Measurements from ENCODE around the gene ZNF672.

Gene ZNF672

DNA sequence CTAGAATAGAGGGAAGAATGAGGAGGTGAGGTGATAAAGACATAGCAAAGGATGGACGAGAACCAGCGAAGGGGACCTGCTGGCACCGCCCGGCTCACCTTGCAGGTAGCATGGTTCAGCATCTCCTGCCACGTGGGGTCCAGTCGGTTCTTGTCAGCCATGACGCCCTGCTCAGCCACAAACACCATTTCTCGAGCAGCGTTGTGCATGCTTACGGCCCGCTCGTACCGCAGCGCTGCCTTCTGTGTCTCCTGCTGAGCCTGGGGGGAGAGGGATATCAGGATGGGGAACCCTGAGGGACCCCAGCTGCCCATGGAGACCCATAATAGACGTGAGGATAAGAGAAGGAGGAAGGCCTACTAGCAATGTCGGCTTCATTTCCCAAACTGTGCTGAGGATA is 23.7 kb upstream of the ZNF672 start:
- Histone ChIP-seq H3K4me3 (ENCODE audit: low read depth in 1 of 2, low read length in 2 of 2) (no peak overlapping the region), H3K27me3 (ENCODE audit: low read depth, low read length) (no peaks in the 10 kb centered on the region), H3K4me1 (ENCODE audit: control insufficient read depth in 1 of 2, insufficient read depth in 2 of 2, low read length in 2 of 2) (peaks cover 6 to 15% of the 10 kb centered on the region in 2 donors), H3K36me3 (ENCODE audit: control insufficient read depth in 1 of 2, insufficient read depth in 2 of 2, low read length in 2 of 2) (peaks cover 43 to 50% of the 10 kb centered on the region in 2 donors), H3K27ac (ENCODE audit: low read length) (no peak overlapping the region), H3K9me3 (ENCODE audit: control insufficient read depth in 1 of 2, low read length in 2 of 2) (no peaks in the 10 kb centered on the region)

- H3K27ac ChIP-seq (ENCODE audit: low read length), result no peak overlapping the region
- peaks cover 43 to 56% of the 10 kb centered on the region in 2 donors for H3K36me3 ChIP-seq (ENCODE audit: control insufficient read depth in 1 of 2, insufficient read depth in 2 of 2, low read length in 2 of 2)
- no peaks in the 10 kb centered on the region for H3K27me3 ChIP-seq (ENCODE audit: low read depth, low read length)
- H3K9me3 ChIP-seq (ENCODE audit: control insufficient read depth in 1 of 2, low read length in 2 of 2), result no peaks in the 10 kb centered on the region
- H3K4me3 ChIP-seq (ENCODE audit: low read depth in 1 of 2, low read length in 2 of 2), result no peak overlapping the region
- peaks cover 3 to 15% of the 10 kb centered on the region in 2 donors for H3K4me1 ChIP-seq (ENCODE audit: control insufficient read depth in 1 of 2, insufficient read depth in 2 of 2, low read length in 2 of 2)
Observed at GRCh38 chr1:248815407-248816034, 22.5 kb upstream of the ZNF672 start.

DNA sequence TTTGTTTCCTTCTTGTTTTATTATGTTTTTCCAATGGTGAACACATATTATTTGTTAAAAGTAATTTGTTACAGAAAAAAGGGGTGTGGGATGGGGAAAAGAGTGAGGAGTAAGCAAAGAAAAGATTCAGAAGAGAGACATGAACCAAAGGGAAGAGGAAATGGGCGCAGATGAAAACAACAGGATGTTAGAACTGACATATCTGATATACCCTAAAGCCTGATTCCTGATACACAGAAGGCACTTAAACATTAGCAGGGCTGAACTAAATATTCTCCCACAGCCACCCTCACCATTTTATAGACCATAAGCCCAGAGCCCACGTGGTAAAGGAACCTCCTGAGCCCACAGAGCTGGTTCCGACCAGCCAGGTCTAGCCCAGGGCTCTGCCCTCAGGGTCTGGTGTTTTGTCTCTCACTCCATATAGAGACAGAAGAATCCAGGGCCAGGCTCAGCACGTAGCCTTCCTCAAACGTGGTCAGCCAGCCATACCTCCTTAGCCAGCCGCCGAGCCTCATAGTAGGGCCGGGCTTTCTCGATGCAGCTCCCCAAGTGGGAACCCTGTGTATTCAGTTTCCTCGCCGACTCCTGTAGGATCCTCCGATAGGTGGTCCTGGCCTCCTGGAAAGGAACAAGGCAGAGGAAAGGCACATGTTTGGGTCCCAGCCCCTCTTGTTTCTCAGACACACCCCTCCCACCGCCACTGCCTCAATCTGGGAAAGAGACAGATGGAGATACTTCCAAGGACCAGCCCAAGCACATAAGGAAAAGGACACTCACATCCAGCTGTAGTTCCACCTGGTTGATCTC is 21.8 kb upstream of the ZNF672 start:
- peaks cover 39 to 63% of the 10 kb centered on the region in 2 donors for H3K36me3 ChIP-seq (ENCODE audit: control insufficient read depth in 1 of 2, insufficient read depth in 2 of 2, low read length in 2 of 2)
- H3K4me1 ChIP-seq (ENCODE audit: control insufficient read depth in 1 of 2, insufficient read depth in 2 of 2, low read length in 2 of 2), result peaks cover 0 to 14% of the 10 kb centered on the region in 2 donors
- H3K4me3 ChIP-seq (ENCODE audit: low read depth in 1 of 2, low read length in 2 of 2), result no peak overlapping the region
- no peaks in the 10 kb centered on the region for H3K9me3 ChIP-seq (ENCODE audit: control insufficient read depth in 1 of 2, low read length in 2 of 2)
- H3K27me3 ChIP-seq (ENCODE audit: low read depth, low read length), result no peaks in the 10 kb centered on the region
- no peak overlapping the region for H3K27ac ChIP-seq (ENCODE audit: low read length)

- H3K27me3 ChIP-seq (ENCODE audit: low read depth, low read length), result no peaks in the 10 kb centered on the region
- peaks cover 0 to 19% of the 10 kb centered on the region in 2 donors for H3K4me1 ChIP-seq (ENCODE audit: control insufficient read depth in 1 of 2, insufficient read depth in 2 of 2, low read length in 2 of 2)
- no peak overlapping the region for H3K27ac ChIP-seq (ENCODE audit: low read length)
- H3K9me3 ChIP-seq (ENCODE audit: control insufficient read depth in 1 of 2, low read length in 2 of 2), result no peaks in the 10 kb centered on the region
- peaks cover 39 to 61% of the 10 kb centered on the region in 2 donors for H3K36me3 ChIP-seq (ENCODE audit: control insufficient read depth in 1 of 2, insufficient read depth in 2 of 2, low read length in 2 of 2)
- H3K4me3 ChIP-seq (ENCODE audit: low read depth in 1 of 2, low read length in 2 of 2), result no peak overlapping the region
Observed at GRCh38 chr1:248817065-248817464, 21.0 kb upstream of the ZNF672 start.

GRCh38 chr1:248818505-248819374 is 19.3 kb upstream of the ZNF672 start:
- Histone ChIP-seq H3K9me3 (ENCODE audit: control insufficient read depth in 1 of 2, low read length in 2 of 2) (no peaks in the 10 kb centered on the region), H3K4me1 (ENCODE audit: control insufficient read depth in 1 of 2, insufficient read depth in 2 of 2, low read length in 2 of 2) (peaks cover 4 to 35% of the 10 kb centered on the region in 2 donors), H3K27me3 (ENCODE audit: low read depth, low read length) (no peaks in the 10 kb centered on the region), H3K36me3 (ENCODE audit: control insufficient read depth in 1 of 2, insufficient read depth in 2 of 2, low read length in 2 of 2) (peaks cover 27 to 49% of the 10 kb centered on the region in 2 donors), H3K4me3 (ENCODE audit: low read depth in 1 of 2, low read length in 2 of 2) (no peak overlapping the region), H3K27ac (ENCODE audit: low read length) (no peak overlapping the region)

DNA sequence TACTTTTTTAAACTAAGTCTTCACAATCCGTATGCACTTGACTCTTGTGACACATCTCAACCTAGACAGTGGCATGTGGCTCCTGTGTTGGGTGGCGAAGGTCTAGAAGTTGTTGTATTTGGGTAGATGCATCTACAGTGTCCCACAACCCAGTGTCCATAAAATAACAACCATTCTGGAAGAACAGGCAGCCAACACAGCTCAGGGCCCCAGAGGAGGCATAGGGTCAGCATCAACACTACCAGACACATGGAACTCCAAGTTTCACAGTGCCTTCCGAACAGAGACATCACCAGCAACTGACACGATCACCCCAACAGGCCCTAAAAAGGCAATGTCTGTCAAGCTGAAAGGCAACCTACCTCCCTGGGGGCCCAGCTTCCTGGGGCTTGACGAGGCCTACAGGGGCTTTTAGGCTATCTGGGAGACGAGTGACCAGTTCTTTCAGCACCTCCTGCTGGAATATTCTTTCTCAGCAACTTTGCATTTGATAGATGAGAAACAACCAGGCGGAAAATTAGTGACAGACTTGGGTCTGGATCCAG is 17.9 kb upstream of the ZNF672 start:
- peaks cover 15 to 41% of the 10 kb centered on the region in 2 donors for H3K36me3 ChIP-seq (ENCODE audit: control insufficient read depth in 1 of 2, insufficient read depth in 2 of 2, low read length in 2 of 2)

GRCh38 chr1:248821101-248821500 is 16.9 kb upstream of the ZNF672 start:
- Histone ChIP-seq H3K36me3 (ENCODE audit: control insufficient read depth in 1 of 2, insufficient read depth in 2 of 2, low read length in 2 of 2) (peaks cover 5 to 32% of the 10 kb centered on the region in 2 donors), H3K27ac (ENCODE audit: low read length) (no peak overlapping the region)

More for the DNA sequence above, 17.9 kb upstream of the ZNF672 start:
- Histone ChIP-seq H3K4me3 (ENCODE audit: low read depth in 1 of 2, low read length in 2 of 2) (no peak overlapping the region), H3K27ac (ENCODE audit: low read length) (no peak overlapping the region), H3K27me3 (ENCODE audit: low read depth, low read length) (no peaks in the 10 kb centered on the region), H3K4me1 (ENCODE audit: control insufficient read depth in 1 of 2, insufficient read depth in 2 of 2, low read length in 2 of 2) (peaks cover 18 to 49% of the 10 kb centered on the region in 2 donors), H3K9me3 (ENCODE audit: control insufficient read depth in 1 of 2, low read length in 2 of 2) (no peaks in the 10 kb centered on the region)

GRCh38 chr1:248821641-248822040 is 16.4 kb upstream of the ZNF672 start:
- Histone ChIP-seq H3K4me1 (ENCODE audit: control insufficient read depth in 1 of 2, insufficient read depth in 2 of 2, low read length in 2 of 2) (peaks cover 18 to 55% of the 10 kb centered on the region in 2 donors), H3K4me3 (ENCODE audit: low read depth in 1 of 2, low read length in 2 of 2) (no peak overlapping the region), H3K9me3 (ENCODE audit: control insufficient read depth in 1 of 2, low read length in 2 of 2) (no peaks in the 10 kb centered on the region), H3K27ac (ENCODE audit: low read length) (no peak overlapping the region), H3K36me3 (ENCODE audit: control insufficient read depth in 1 of 2, insufficient read depth in 2 of 2, low read length in 2 of 2) (peaks cover 0 to 31% of the 10 kb centered on the region in 2 donors), H3K27me3 (ENCODE audit: low read depth, low read length) (no peaks in the 10 kb centered on the region)

More at GRCh38 chr1:248821101-248821500, 16.9 kb upstream of the ZNF672 start:
- H3K9me3 ChIP-seq (ENCODE audit: control insufficient read depth in 1 of 2, low read length in 2 of 2), result no peaks in the 10 kb centered on the region
- no peak overlapping the region for H3K4me3 ChIP-seq (ENCODE audit: low read depth in 1 of 2, low read length in 2 of 2)
- H3K27me3 ChIP-seq (ENCODE audit: low read depth, low read length), result no peaks in the 10 kb centered on the region
- peaks cover 18 to 54% of the 10 kb centered on the region in 2 donors for H3K4me1 ChIP-seq (ENCODE audit: control insufficient read depth in 1 of 2, insufficient read depth in 2 of 2, low read length in 2 of 2)

GRCh38 chr1:248822148-248823032 is 15.6 kb upstream of the ZNF672 start:
- no peak overlapping the region for H3K27ac ChIP-seq (ENCODE audit: low read length)
- no peaks in the 10 kb centered on the region for H3K9me3 ChIP-seq (ENCODE audit: control insufficient read depth in 1 of 2, low read length in 2 of 2)
- H3K36me3 ChIP-seq (ENCODE audit: control insufficient read depth in 1 of 2, insufficient read depth in 2 of 2, low read length in 2 of 2), result peaks cover 0 to 29% of the 10 kb centered on the region in 2 donors
- H3K27me3 ChIP-seq (ENCODE audit: low read depth, low read length), result no peaks in the 10 kb centered on the region
- H3K4me3 ChIP-seq (ENCODE audit: low read depth in 1 of 2, low read length in 2 of 2), result peak overlapping the region in 1 of 2 donors; percentile 94
- peaks cover 18 to 62% of the 10 kb centered on the region in 2 donors for H3K4me1 ChIP-seq (ENCODE audit: control insufficient read depth in 1 of 2, insufficient read depth in 2 of 2, low read length in 2 of 2)

- Histone ChIP-seq H3K4me3 (ENCODE audit: low read depth in 1 of 2, low read length in 2 of 2) (peak overlapping the region; percentile 5 to 94), H3K4me1 (ENCODE audit: control insufficient read depth in 1 of 2, insufficient read depth in 2 of 2, low read length in 2 of 2) (peaks cover 18 to 64% of the 10 kb centered on the region in 2 donors), H3K27me3 (ENCODE audit: low read depth, low read length) (no peaks in the 10 kb centered on the region), H3K9me3 (ENCODE audit: control insufficient read depth in 1 of 2, low read length in 2 of 2) (no peaks in the 10 kb centered on the region), H3K27ac (ENCODE audit: low read length) (no peak overlapping the region), H3K36me3 (ENCODE audit: control insufficient read depth in 1 of 2, insufficient read depth in 2 of 2, low read length in 2 of 2) (peaks cover 0 to 29% of the 10 kb centered on the region in 2 donors)
Observed at GRCh38 chr1:248823517-248824001, 14.5 kb upstream of the ZNF672 start.

Measured in muscle layer of duodenum (tissue), 2 donors.